GM12878 (cell line): ENCODE measurements around the gene TCHP. TPM values are rescaled to one million over a fixed set of nuclear protein-coding genes. Genes with fewer than 3 reads are reported as not detected.

Source experiments
- ATAC-seq: fragments of 200-7000 bp; cut with Tn5 transposase; 3 replicates; pipeline ENCODE4 v1.9.1; 2020; ENCODE audit warnings: mild to moderate bottlenecking, moderate library complexity
- BruUV-seq: library from RNA; stranded (reverse); fragments of 400-500 nt; replicated peaks from 2 replicates; lab custom pipeline; 2021; lab: Mats Ljungman, UMichigan
- CTCF ChIA-PET: fragments of 300-600 bp; sonication (Branson Sonifier 250); formaldehyde crosslinking; extraction: SDS; loops from one replicate; lab custom pipeline; 2021; ENCODE audit warnings: inconsistent platforms; lab: Yijun Ruan, JAX
- POLR2A ChIA-PET: fragments of 350-600 bp; formaldehyde crosslinking; extraction: SDS; loops from one replicate; lab custom pipeline; 2021; ENCODE audit warnings: inconsistent platforms; lab: Charles Lee
- RAD21 ChIA-PET: fragments of 300-600 bp; sonication (Branson Sonifier 250); formaldehyde crosslinking; loops from one replicate; lab custom pipeline; 2023; ENCODE audit warnings: antibody characterized with exemption; ENCODE audit not compliant: unreplicated experiment; lab: Charles Lee
- SMC1A ChIA-PET: fragments of 300-600 bp; sonication (Branson Sonifier 250); formaldehyde crosslinking; loops from one replicate; lab custom pipeline; 2023; ENCODE audit not compliant: unreplicated experiment, uncharacterized antibody; lab: Charles Lee
- DNase-seq: peaks from one replicate; pipeline ENCODE4 v3.0.0-alpha.2; 2011; ENCODE audit warnings: low read depth, low spot score
- FAIRE-seq: peaks from 3 replicates; lab custom pipeline; 2011; peaks lifted over from hg19 to GRCh38; lab: Jason Lieb, UNC
- H2AFZ ChIP-seq: 2 replicates; pipeline ENCODE4 v1.6.0; 2011; ENCODE audit warnings: low read depth, low read length, control low read depth; ENCODE audit not compliant: control insufficient read depth
- H3K27ac ChIP-seq: 2 replicates; pipeline ENCODE4 v1.5.1; 2011; ENCODE audit warnings: control low read depth; ENCODE audit not compliant: control insufficient read depth, insufficient read depth
- H3K27me3 ChIP-seq, 2 experiments: replicated peaks in 1 of 2; 2 replicates each; pipeline versions ENCODE4 v1.6.0 to v1.6.1; 2011; ENCODE audit warnings: low read length in 1 of 2; ENCODE audit not compliant: control insufficient read depth in 2 of 2, insufficient read depth in 2 of 2
- H3K36me3 ChIP-seq, 2 experiments: 2 replicates each; pipeline ENCODE4 v1.5.1; 2011; ENCODE audit warnings: low read length in 1 of 2; ENCODE audit not compliant: control insufficient read depth in 2 of 2, insufficient read depth in 2 of 2
- H3K4me1 ChIP-seq: 2 replicates; pipeline ENCODE4 v1.6.1; 2011; ENCODE audit warnings: mild to moderate bottlenecking, low read length, moderate library complexity, mixed read lengths; ENCODE audit not compliant: control insufficient read depth, insufficient read depth
- H3K4me2 ChIP-seq: 2 replicates; pipeline ENCODE4 v1.6.0; 2011; ENCODE audit warnings: control low read depth; ENCODE audit not compliant: control insufficient read depth, insufficient read depth
- H3K4me3 ChIP-seq: fragments of 200-600 bp; sonication (generic); 2 replicates; pipeline ENCODE4 v1.5.1; 2016
- H3K79me2 ChIP-seq: 2 replicates; pipeline ENCODE4 v1.6.0; 2011; ENCODE audit warnings: low read length; ENCODE audit not compliant: control insufficient read depth, insufficient read depth
- H3K9ac ChIP-seq: 2 replicates; pipeline ENCODE4 v1.8.0; 2011; ENCODE audit warnings: low read length, control low read depth, mixed read lengths; ENCODE audit not compliant: control insufficient read depth, insufficient read depth
- H3K9me3 ChIP-seq: replicated peaks from 3 replicates; pipeline ENCODE4 v1.5.1; 2011; ENCODE audit warnings: mild to moderate bottlenecking, low read length; ENCODE audit not compliant: control insufficient read depth, insufficient read depth
- H4K20me1 ChIP-seq: 2 replicates; pipeline ENCODE4 v1.6.0; 2011; ENCODE audit not compliant: control insufficient read depth, insufficient read depth
- CEBPB ChIP-seq, 2 experiments: fragments of 150-350 bp in 1 of 2; IDR thresholded peaks; 2 replicates each; pipeline ENCODE4 v1.6.1; 2012 to 2014; ENCODE audit warnings: low read depth in 2 of 2, low read length in 2 of 2, borderline replicate concordance in 1 of 2, inconsistent platforms in 1 of 2
- DPF2 ChIP-seq: fragments of 450-650 bp; IDR thresholded peaks from 2 replicates; pipeline ENCODE4 v1.6.1; 2017; ENCODE audit warnings: mild to moderate bottlenecking
- EP300 ChIP-seq, 2 experiments: fragments of 150-350 bp in 1 of 2; IDR thresholded peaks; 2 replicates each; pipeline ENCODE4 v1.6.1; 2011 to 2012; ENCODE audit warnings: low read depth in 2 of 2, low read length in 2 of 2, borderline replicate concordance in 1 of 2, improper control_type of control experiment in 1 of 2, inconsistent platforms in 1 of 2; ENCODE audit not compliant: control insufficient read depth in 1 of 2
- IKZF2 ChIP-seq, 2 experiments: fragments of 450-650 bp; IDR thresholded peaks; 2 replicates each; pipeline ENCODE4 v1.6.1; 2017; ENCODE audit warnings: mild to moderate bottlenecking in 2 of 2, moderate library complexity in 2 of 2
- MYC ChIP-seq: IDR thresholded peaks from 2 replicates; pipeline ENCODE4 v1.6.1; 2011; ENCODE audit warnings: mild to moderate bottlenecking, low read length, moderate library complexity, inconsistent platforms; ENCODE audit not compliant: insufficient read depth, insufficient replicate concordance, insufficient read length, severe bottlenecking
- NBN ChIP-seq: fragments of 450-650 bp; IDR thresholded peaks from 2 replicates; pipeline ENCODE4 v1.6.1; 2016
- PAX5 ChIP-seq: IDR thresholded peaks from 2 replicates; pipeline ENCODE4 v1.6.1; 2011; ENCODE audit warnings: low read depth, low read length, borderline replicate concordance
- POU2F2 ChIP-seq: IDR thresholded peaks from 3 replicates; pipeline ENCODE4 v1.6.1; 2011; ENCODE audit warnings: low read depth, mild to moderate bottlenecking, low read length, borderline replicate concordance
- TCF3 ChIP-seq: IDR thresholded peaks from 2 replicates; pipeline ENCODE4 v1.6.1; 2012; ENCODE audit warnings: low read depth, mild to moderate bottlenecking, low read length, borderline replicate concordance; ENCODE audit not compliant: insufficient read depth
- WGBS: methylation state at CpG from one replicate; pipeline ENCODE4 v1.1.6; 2016; ENCODE audit warnings: low lambda C conversion rate; ENCODE audit not compliant: insufficient replicate concordance, insufficient coverage; ENCODE audit errors: missing lambda C conversion rate; 5-methylcytosine and 5-hydroxymethylcytosine counted together
- in situ Hi-C: fragments of 300-500 bp; cut with MboI; formaldehyde crosslinking; loops from 9 replicates; pipeline ENCODE4 v1.14.3; 2018; ENCODE audit warnings: mixed read lengths
- intact Hi-C: fragments of 100-400 bp; cut with micrococcal nuclease; formaldehyde crosslinking; loops from one replicate; pipeline ENCODE4 v1.14.2; 2022; ENCODE audit not compliant: unreplicated experiment
- polyA plus RNA-seq, 11 experiments: library from polyadenylated mRNA; depleted of rRNA in 4 of 11; unstranded in 6 of 11; stranded (reverse) in 5 of 11; fragments of >200 nt; fragmentation: Nextera tagmentation in 4 of 11; fragmentation: Illumina TruSeq in 1 of 11; extraction: Ambion mirVana in 4 of 11; extraction: Trizol in 1 of 11; gene quantifications; 1 replicate in 1 of 11; 2 replicates in 10 of 11; pipeline versions ENCODE4 v1.2.1 to v1.2.3, GENCODE V29; 2011 to 2016; ENCODE audit warnings: inconsistent platforms in 2 of 11, missing spikeins in 2 of 11, low read depth in 1 of 11
- total RNA-seq, 4 experiments: library from RNA; depleted of rRNA in 3 of 4; stranded (reverse); fragments of >200 nt in 3 of 4; fragmentation: Illumina TruSeq in 1 of 4; extraction: Trizol in 1 of 4; gene quantifications; 2 replicates each; pipeline versions ENCODE4 v1.2.1 to v1.2.3, GENCODE V29; 2013 to 2021
- TF ChIP-seq, protein P1 (sequence below): fragments of 150-350 bp; IDR thresholded peaks from 2 replicates; pipeline ENCODE4 v1.6.1; 2016; ENCODE audit warnings: low read depth, low read length
- TF ChIP-seq, protein P2 (sequence below): fragments of 450-650 bp; formaldehyde crosslinking; IDR thresholded peaks from 2 replicates; pipeline ENCODE4 v1.4.0; 2022; ENCODE audit warnings: mild to moderate bottlenecking, moderate library complexity
- TF ChIP-seq, protein P3 (sequence below): fragments of 450-650 bp; IDR thresholded peaks from 2 replicates; pipeline ENCODE4 v1.6.1; 2017; ENCODE audit warnings: low read depth, mild to moderate bottlenecking, moderate library complexity

Gene TCHP
- total and polyA plus RNA-seq, 10 of the 15 experiments (the other 5 are each of a cell fraction or from before 2014, with no cell fraction given): 4.8 to 18.6 (median 15.0) TPM

DNA sequence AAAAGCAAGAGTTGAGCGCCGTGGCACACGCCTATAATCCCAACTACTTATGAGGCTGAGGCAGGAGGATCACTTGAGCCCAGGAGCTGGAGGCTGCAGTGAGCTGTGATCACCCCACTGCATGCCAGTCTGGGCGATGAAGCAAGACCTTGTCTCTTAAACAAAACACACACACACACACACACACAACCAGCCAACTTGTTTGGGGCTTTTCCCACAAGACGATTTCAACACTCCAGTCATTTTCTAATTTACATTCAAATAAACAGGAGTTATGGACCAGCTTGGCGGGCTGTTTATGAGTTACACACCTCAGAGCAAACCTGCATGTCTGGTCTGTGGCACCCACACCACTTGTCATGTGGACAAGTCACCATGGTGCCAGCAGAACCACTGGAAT lies 26.4 kb upstream of the TCHP start (continued):
- TF ChIP-seq, protein P1, sequence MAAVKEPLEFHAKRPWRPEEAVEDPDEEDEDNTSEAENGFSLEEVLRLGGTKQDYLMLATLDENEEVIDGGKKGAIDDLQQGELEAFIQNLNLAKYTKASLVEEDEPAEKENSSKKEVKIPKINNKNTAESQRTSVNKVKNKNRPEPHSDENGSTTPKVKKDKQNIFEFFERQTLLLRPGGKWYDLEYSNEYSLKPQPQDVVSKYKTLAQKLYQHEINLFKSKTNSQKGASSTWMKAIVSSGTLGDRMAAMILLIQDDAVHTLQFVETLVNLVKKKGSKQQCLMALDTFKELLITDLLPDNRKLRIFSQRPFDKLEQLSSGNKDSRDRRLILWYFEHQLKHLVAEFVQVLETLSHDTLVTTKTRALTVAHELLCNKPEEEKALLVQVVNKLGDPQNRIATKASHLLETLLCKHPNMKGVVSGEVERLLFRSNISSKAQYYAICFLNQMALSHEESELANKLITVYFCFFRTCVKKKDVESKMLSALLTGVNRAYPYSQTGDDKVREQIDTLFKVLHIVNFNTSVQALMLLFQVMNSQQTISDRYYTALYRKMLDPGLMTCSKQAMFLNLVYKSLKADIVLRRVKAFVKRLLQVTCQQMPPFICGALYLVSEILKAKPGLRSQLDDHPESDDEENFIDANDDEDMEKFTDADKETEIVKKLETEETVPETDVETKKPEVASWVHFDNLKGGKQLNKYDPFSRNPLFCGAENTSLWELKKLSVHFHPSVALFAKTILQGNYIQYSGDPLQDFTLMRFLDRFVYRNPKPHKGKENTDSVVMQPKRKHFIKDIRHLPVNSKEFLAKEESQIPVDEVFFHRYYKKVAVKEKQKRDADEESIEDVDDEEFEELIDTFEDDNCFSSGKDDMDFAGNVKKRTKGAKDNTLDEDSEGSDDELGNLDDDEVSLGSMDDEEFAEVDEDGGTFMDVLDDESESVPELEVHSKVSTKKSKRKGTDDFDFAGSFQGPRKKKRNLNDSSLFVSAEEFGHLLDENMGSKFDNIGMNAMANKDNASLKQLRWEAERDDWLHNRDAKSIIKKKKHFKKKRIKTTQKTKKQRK: no peak
- TF ChIP-seq CEBPB (IDR thresholded peaks at IDR 0.05; ENCODE audit: borderline replicate concordance in 1 of 2, low read depth in 2 of 2, low read length in 2 of 2): no peak
- TF ChIP-seq, all 136 proteins: peak for 0

DNA sequence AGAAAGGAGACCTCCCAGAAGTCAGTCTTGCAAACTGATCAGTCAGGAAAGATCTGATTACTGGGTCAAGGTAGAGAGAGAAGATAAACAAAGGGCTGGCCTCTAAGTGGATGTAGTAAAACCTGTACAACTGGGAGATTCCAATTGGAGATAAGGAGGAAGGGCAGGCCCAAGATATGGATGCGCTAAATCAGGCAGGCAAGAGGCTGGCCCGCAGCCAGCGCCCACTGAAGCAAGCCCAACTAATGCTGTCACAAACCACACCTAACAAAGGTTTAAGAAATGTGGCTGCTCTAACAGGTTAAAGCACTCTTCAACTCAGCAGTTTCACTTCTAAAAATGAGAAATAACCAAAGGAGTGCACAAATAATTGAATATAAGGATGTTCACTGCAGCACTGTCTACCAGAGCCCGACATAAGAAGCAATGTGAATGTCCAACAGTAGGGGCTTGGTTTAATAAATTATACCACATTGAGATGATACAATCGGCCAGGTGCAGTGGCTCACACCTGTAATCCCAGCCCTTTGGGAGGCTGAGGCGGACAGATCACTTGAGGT lies 24.4 kb upstream of the TCHP start:
- in situ Hi-C loops (loop anchor here (5.0 kb wide), 1 partner anchor 73 kb away; no protein-coding TSS in a partner anchor), intact Hi-C loops (no loop called here)
- CTCF ChIA-PET: interaction anchor here (0.7 to 4.4 kb wide), 7 partner anchors 10 to 447 kb away, joined by 3 to 55 read pairs (median 8); no protein-coding TSS in a partner anchor
- SMC1A ChIA-PET: interaction anchor here (0.8 to 6.0 kb wide), 5 partner anchors 18 to 128 kb away, joined by 3 to 47 read pairs (median 4); no protein-coding TSS in a partner anchor
- Histone ChIP-seq H3K4me1 (peaks cover 26% of the 10 kb centered on the region), H3K79me2 (peaks cover 10% of the 10 kb centered on the region), H3K27ac (peak overlapping the region; percentile 4; the same call in 1 of the 2 replicates), H3K9ac (no peak overlapping the region), H3K36me3 (no peaks in the 10 kb centered on the region), H3K4me3 (peak overlapping the region; percentile 2; the same call in 1 of the 2 replicates), H2AFZ (no peak overlapping the region), H3K9me3 (no peaks in the 10 kb centered on the region), H3K27me3 (no peaks in the 10 kb centered on the region), H3K4me2 (peak overlapping the region; percentile 49), H4K20me1 (0 out of 2 replicates have a peak, but pooled peaks cover 2% of the 10 kb centered on the region)
- FAIRE-seq (peak; percentile 75), DNase-seq (no peak), ATAC-seq (peak; percentile 71)
- RAD21 ChIA-PET: interaction anchor here (0.8 to 2.8 kb wide), 4 partner anchors 22 to 278 kb away, joined by 3 to 28 read pairs (median 11); no protein-coding TSS in a partner anchor
- POLR2A ChIA-PET: interaction anchor here (0.6 to 0.9 kb wide), 2 partner anchors 30 to 686 kb away, joined by 3 to 5 read pairs; no protein-coding TSS in a partner anchor
- 47% methylated on average over 6 of the region's 6 CpGs for WGBS
- BruUV-seq: no TSS peak
- TF ChIP-seq POU2F2 (peak; percentile 10; the same call in 1 of the 3 replicates), MYC (no peak), IKZF2 (IDR thresholded peaks at IDR 0.05) (peak; percentile 64 to 77; a peak in 3 of 4 replicates), TCF3 (no peak), PAX5 (no peak), NBN (0 out of 2 replicates have a peak, but pooled peaks have one; percentile 28), DPF2 (peak; percentile 56), EP300 (IDR thresholded peaks at IDR 0.05; ENCODE audit: borderline replicate concordance in 1 of 2, control insufficient read depth in 1 of 2, low read depth in 2 of 2, low read length in 2 of 2) (peak; percentile 15 to 59; a peak in 1 of 4 replicates)
- TF ChIP-seq, protein P2, sequence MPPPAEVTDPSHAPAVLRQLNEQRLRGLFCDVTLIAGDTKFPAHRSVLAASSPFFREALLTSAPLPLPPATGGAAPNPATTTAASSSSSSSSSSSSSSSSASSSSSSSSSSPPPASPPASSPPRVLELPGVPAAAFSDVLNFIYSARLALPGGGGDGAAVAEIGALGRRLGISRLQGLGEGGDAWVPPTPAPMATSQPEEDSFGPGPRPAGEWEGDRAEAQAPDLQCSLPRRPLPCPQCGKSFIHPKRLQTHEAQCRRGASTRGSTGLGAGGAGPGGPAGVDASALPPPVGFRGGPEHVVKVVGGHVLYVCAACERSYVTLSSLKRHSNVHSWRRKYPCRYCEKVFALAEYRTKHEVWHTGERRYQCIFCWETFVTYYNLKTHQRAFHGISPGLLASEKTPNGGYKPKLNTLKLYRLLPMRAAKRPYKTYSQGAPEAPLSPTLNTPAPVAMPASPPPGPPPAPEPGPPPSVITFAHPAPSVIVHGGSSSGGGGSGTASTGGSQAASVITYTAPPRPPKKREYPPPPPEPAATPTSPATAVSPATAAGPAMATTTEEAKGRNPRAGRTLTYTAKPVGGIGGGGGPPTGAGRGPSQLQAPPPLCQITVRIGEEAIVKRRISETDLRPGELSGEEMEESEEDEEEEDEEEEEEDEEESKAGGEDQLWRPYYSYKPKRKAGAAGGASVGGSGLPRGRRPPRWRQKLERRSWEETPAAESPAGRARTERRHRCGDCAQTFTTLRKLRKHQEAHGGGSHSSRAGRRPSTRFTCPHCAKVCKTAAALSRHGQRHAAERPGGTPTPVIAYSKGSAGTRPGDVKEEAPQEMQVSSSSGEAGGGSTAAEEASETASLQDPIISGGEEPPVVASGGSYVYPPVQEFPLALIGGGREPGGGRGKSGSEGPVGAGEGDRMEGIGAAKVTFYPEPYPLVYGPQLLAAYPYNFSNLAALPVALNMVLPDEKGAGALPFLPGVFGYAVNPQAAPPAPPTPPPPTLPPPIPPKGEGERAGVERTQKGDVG (CRISPR knock-in tag): no peak
- TF ChIP-seq, protein P3, sequence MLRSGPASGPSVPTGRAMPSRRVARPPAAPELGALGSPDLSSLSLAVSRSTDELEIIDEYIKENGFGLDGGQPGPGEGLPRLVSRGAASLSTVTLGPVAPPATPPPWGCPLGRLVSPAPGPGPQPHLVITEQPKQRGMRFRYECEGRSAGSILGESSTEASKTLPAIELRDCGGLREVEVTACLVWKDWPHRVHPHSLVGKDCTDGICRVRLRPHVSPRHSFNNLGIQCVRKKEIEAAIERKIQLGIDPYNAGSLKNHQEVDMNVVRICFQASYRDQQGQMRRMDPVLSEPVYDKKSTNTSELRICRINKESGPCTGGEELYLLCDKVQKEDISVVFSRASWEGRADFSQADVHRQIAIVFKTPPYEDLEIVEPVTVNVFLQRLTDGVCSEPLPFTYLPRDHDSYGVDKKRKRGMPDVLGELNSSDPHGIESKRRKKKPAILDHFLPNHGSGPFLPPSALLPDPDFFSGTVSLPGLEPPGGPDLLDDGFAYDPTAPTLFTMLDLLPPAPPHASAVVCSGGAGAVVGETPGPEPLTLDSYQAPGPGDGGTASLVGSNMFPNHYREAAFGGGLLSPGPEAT: peak; percentile 50; the same call in 1 of the 2 replicates
